GM13977 (cell line): ENCODE measurements around the gene HSD11B1L.

Experiments
- DNase-seq: peaks from one replicate; pipeline ENCODE4 v3.0.0; 2012; ENCODE audit warnings: low spot score
- CTCF ChIP-seq: IDR thresholded peaks from 2 replicates; pipeline ENCODE4 v1.5.1; 2012; ENCODE audit warnings: mild to moderate bottlenecking, control low read depth; ENCODE audit not compliant: insufficient read depth; ENCODE audit errors: extremely low read depth, missing control alignments
- in situ Hi-C: fragments of 300-500 bp; cut with MboI; formaldehyde crosslinking; loops from one replicate; pipeline ENCODE4 v1.12.0; 2022; ENCODE audit warnings: low sequenced_read_pairs, low pct_unique_long_range_greater_than_20kb, mixed read lengths, inconsistent platforms; ENCODE audit not compliant: unreplicated experiment

HSD11B1L gene

DNA sequence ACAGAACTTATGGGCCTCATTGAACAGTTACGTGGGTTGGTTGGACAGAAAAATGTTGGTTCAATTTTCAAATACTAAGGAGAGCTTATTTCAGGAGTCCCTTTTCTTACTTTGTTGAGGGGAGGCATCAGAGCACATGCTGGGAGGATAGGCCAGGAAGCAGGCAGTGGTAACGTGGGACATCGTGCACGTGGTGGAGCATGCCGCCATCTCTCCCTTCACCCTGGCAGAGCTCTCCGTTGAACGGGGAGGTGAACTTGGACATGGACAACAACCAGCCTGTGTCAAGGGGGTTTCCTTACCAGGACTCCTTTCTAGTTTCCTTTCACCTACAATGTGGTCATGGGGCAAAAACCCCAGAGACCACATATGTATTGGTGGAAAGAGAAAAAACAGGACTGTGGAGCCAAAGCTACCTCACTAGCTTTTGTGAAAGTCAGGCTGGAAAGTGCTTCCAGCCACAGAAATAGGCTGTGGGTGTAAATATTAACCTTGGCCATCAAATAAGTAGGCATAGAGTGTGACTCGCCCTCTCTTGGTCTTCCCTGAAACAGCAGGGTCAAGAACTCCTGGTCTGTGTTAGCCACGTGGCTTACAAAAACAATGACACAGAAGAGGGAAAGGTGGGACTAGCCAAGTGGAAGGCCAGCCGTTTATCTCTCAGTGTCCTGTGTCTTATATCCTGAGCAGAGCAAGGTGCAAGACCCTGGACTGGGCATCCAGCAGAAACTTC, 14.9 kb upstream of the HSD11B1L start:
- in situ Hi-C loops: no loop called here
- peak; percentile 12 for TF ChIP-seq CTCF
- DNase-seq: peak; percentile 52

DNA sequence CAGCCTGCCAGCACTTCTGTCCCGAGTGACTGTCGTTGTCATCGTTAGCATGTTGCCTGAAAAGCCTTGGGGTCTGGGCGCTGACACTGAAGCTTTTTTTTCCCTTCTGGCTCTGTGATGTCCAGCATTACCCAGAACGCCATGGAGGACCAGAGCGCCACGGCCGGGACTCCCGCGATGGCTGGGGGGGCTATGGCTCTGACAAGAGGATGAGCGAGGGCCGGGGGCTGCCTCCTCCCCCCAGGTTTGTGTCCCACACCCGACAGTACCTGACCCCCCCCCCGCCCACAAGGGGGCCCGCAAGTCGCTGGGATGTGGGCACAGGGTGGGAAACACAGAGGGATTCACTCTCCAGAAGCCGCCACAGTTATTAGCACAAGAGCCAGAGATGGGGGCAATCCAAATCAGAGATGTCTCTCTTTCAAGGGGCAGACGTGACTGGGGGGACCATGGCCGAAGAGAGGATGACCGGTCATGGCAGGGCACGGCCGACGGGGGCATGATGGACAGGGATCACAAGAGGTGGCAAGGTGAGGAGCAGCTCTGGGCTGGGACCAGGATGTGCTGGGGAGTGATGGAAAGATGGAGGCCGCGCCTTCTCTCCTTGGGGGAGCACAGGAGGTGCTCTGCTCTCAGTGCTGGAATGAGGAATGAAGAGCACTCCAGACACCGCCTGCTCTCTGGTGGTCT, 13.8 kb upstream of the HSD11B1L start:
- TF ChIP-seq CTCF: no peak
- DNase-seq: no peak
- in situ Hi-C loops: no loop called here

GRCh38 chr19:5667751-5668271, 13.0 kb upstream of the HSD11B1L start:
- in situ Hi-C loops: no loop called here
- TF ChIP-seq CTCF: no peak
- no peak for DNase-seq

DNA sequence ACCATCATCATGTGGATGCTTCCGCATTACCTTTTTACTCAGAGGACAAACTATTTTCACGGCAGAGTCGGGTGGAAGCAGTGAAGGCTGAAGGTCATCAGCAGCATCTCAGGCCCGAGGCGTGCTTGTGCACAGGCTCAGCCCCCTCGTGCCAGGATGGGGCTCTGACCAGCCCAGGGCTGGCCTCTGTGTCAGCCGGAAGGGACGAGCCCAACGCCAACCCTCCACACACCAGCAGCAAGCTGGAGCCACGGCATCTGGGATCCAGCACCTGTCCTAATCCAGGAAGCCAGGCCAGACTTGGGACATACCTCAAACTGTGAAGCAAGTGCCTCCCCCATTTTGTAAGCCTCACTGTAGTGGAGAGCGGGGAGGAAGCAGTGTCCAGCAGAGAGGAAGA, 11.6 kb upstream of the HSD11B1L start:
- DNase-seq: no peak
- TF ChIP-seq CTCF: no peak
- in situ Hi-C loops: no loop called here

DNA sequence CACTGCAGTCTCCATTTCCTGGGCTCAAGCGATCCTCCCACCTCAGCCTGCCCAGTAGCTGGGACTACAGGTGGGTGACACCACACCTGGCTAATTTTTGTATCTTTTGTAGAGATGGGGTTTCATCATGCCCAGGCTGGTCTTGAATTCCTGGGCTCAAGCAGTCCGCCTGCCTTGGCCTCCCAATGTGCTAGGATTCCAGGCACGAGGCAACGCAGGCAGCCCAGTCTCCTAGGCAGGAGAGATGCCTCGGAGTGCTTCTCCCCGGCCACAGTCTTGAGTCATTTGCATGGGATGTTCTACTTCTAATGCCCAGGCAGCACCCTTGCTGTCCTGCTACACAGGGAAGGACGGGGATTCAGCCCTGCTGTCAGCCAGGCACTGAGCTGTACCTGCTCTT, 9.2 kb upstream of the HSD11B1L start:
- in situ Hi-C loops: no loop called here
- TF ChIP-seq CTCF: no peak
- no peak for DNase-seq

- DNase-seq: no peak
- no peak for TF ChIP-seq CTCF
- in situ Hi-C loops: no loop called here
Measured at GRCh38 chr19:5672708-5673459, 7.9 kb upstream of the HSD11B1L start.
